Progenitor cell of endocrine pancreas (in vitro differentiated cells): ENCODE results near the gene RIMKLA. TPM values are rescaled to one million over a fixed set of nuclear protein-coding genes. Genes with fewer than 3 reads are reported as not detected.

Experiments used
- DNase-seq: peaks from one replicate; pipeline ENCODE4 v3.0.0; 2021; ENCODE audit warnings: low spot score; ENCODE audit not compliant: unreplicated experiment
- H3K27ac Mint-ChIP-seq: 2 replicates; pipeline ENCODE4 v1.8.0; 2021; ENCODE audit warnings: mild to moderate bottlenecking, moderate library complexity, mixed read lengths
- H3K27me3 Mint-ChIP-seq: 2 replicates; pipeline ENCODE4 v1.8.0; 2021; ENCODE audit warnings: mixed read lengths
- H3K36me3 Mint-ChIP-seq: 2 replicates; pipeline ENCODE4 v1.8.0; 2022; ENCODE audit warnings: mixed read lengths; ENCODE audit not compliant: insufficient read depth
- H3K4me1 Mint-ChIP-seq: 2 replicates; pipeline ENCODE4 v1.8.0; 2021; ENCODE audit warnings: low read depth, mixed read lengths
- H3K4me3 Mint-ChIP-seq: 2 replicates; pipeline ENCODE4 v1.8.0; 2021; ENCODE audit warnings: low read depth, mild to moderate bottlenecking, moderate library complexity, mixed read lengths
- H3K9me3 Mint-ChIP-seq: 2 replicates; pipeline ENCODE4 v1.8.0; 2021; ENCODE audit warnings: low read depth, mixed read lengths
- CTCF ChIP-seq: fragments of 200-600 bp; sonication (generic); IDR thresholded peaks from one replicate; pipeline ENCODE4 v1.5.0; 2021; ENCODE audit warnings: antibody characterized with exemption, mild to moderate bottlenecking; ENCODE audit not compliant: unreplicated experiment
- total RNA-seq: library from RNA; stranded (reverse); gene quantifications from 2 replicates; pipeline ENCODE4 v1.2.1, GENCODE V29; 2021

RIMKLA gene
- total RNA-seq, 1 donor from 2014 or later, result 3.9 TPM

DNA sequence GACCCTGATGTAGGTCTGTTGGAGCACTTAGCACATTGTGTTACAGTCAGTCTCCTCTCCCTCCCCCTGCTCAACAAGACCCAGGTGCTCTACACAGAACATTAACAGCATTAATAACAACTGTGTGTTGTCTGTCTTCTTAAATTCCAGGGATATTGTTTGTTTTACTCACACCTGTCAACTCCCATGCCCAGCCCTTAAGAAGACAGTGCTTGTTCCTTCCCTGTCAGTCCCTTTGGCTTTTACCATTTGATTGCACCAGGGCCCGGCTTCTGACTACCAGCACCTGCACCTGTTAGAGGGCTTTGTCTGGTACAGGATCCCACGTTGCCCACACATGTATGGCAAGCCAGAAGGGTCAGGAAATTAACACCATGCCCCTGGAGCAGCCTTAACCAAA is 11.7 kb downstream of the RIMKLA start:
- H3K4me3 Mint-ChIP-seq, result no peak overlapping the region
- no peak for TF ChIP-seq CTCF
- H3K9me3 Mint-ChIP-seq, result no peaks in the 10 kb centered on the region
- no peak overlapping the region for H3K27ac Mint-ChIP-seq
- no peaks in the 10 kb centered on the region for H3K36me3 Mint-ChIP-seq
- no peak for DNase-seq
- no peaks in the 10 kb centered on the region for H3K4me1 Mint-ChIP-seq
- H3K27me3 Mint-ChIP-seq, result no peaks in the 10 kb centered on the region

DNA sequence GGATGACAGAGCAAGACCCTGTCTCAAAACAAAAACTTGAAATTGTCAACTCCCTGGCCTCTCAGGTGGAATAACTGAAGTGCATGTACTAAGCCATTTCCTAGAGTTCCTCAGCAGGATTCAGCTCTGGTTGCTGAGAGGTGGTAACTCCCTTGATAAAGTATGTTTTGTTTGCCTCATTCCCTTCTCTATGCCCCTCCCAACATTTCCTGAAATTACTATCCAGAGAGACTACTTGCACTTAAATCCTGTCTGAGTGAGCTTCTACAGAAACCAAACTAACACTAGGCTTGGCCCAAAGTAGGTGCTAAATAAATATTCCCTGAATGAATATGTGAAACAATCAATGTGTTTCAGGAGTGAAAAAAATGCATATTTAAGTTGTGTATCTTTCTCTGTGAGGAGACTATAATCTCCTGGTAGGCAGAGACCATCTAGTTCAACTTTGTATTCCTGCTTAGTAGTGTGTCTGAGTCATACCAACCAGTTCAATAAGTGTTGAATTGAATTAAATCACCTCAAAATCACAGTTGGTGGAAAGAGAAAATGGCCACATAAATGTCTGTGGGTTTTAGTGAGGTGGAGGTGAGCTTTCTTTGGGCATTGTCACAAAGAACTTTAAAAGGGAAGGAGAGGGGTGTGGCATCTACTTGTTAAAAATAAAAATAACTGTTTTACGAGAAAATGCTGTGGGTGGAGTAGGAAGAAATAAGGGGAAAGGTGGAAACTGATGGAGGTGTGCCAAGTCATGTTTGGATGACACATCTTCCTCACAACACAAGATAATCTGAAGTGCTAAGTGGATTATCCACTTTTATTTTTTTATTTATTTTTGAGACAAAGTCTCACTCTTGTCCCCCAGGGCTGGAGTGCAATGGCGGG is 12.6 kb downstream of the RIMKLA start:
- Mint-ChIP-seq H3K4me1 (no peaks in the 10 kb centered on the region), H3K4me3 (no peak overlapping the region), H3K36me3 (no peaks in the 10 kb centered on the region), H3K27ac (no peak overlapping the region), H3K27me3 (no peaks in the 10 kb centered on the region), H3K9me3 (no peaks in the 10 kb centered on the region)
- DNase-seq, result no peak
- TF ChIP-seq CTCF, result no peak

DNA sequence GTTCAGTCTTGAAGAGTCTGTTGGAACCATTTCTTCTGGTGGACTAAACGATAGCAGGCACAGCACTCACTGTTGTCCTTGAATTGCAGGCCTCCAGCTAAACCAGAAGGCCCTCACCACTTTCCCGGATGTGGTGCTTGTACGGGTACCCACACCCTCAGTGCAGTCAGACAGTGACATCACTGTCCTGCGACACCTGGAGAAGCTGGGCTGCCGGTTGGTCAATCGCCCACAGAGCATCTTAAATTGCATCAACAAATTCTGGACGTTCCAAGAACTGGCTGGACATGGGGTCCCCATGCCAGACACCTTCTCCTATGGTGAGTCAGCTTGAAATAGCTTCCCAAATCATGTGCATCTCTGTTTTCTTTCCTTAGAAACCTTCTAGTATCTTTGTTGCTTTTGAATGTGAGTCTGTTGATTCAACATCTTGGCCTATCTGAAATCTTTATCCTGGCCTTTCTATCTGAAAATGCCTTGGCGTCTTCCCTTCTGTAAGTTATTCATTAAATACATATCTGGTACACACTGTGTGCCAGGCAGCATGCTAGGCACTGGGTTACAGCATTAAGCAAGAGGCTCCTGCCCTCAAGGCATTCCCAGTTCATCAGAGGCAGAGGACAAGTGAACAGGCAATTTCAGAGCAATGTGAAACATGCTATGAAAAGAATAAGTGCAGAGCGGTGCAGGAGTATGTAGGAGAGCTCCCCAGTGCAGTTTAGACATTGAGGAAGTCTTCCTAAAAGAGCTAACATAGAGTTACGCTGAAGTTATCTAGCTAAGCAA is 18.9 kb downstream of the RIMKLA start:
- no peak for DNase-seq
- no peak for TF ChIP-seq CTCF
- Mint-ChIP-seq H3K27ac (no peak overlapping the region), H3K4me3 (no peak overlapping the region), H3K9me3 (no peaks in the 10 kb centered on the region), H3K4me1 (no peaks in the 10 kb centered on the region), H3K36me3 (no peaks in the 10 kb centered on the region), H3K27me3 (no peaks in the 10 kb centered on the region)

- Mint-ChIP-seq H3K9me3 (no peaks in the 10 kb centered on the region), H3K36me3 (peaks cover 3% of the 10 kb centered on the region), H3K4me3 (no peak overlapping the region), H3K27ac (no peak overlapping the region), H3K4me1 (no peaks in the 10 kb centered on the region), H3K27me3 (no peaks in the 10 kb centered on the region)
- TF ChIP-seq CTCF, result no peak
- DNase-seq, result no peak
Observed at GRCh38 chr1:42403880-42404400, 23.3 kb downstream of the RIMKLA start.
